Activated naive CD4-positive, alpha-beta T cell treated with Interleukin-2 at 50 U/mL for 16 hours (primary cell): ENCODE measurements around the gene GPR39.

Experiments used
- DNase-seq: peaks from one replicate; pipeline ENCODE4 v3.0.0-alpha.2; 2020

Gene GPR39

DNA sequence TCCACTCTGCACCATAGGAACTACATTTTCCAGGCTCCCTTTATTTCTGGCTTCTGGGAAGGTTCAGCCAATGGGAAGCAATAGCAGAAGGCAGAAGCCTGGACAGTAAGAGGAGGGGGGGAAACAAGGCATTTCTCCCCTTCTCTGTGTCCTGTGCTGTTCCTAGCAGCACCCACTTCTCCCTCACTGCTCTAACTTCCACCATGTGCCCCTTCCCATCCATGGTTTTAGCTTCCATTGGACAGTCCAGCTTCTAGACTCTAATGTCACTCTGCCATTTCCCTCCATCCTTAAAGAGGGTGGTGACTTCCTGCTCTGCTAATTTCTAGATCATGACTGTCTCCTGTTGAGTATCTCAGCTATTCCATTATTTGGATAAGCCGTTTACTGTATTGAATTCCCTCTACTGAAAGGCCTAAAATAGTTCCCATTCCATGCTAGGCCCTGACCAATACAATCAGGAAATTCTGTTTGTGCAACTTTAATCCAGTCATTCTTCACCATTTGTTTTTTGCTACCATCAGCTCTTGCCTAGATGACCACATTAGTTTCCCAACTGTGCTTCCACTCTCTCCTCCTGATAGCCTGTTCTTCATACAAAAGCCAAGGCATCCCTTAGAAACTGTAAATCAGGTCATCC lies 274.2 kb downstream of the GPR39 start:
- DNase-seq = no peak

- DNase-seq = no peak
Measured at GRCh38 chr2:132691556-132691955, 275.0 kb downstream of the GPR39 start.

GRCh38 chr2:132692816-132693215 lies 276.2 kb downstream of the GPR39 start:
- DNase-seq = no peak
